A673 (cell line): ENCODE data around the gene TMEM229A. TPM values are rescaled to one million over a fixed set of nuclear protein-coding genes. Genes with fewer than 3 reads are reported as not detected.
A peak's percentile ranks its signal among the peaks of the same experiment; 100 is the strongest.

ENCODE experiments used
- BruUV-seq: library from RNA; stranded (reverse); fragments of 400-500 nt; replicated peaks from 2 replicates; lab custom pipeline; 2021; lab: Mats Ljungman, UMichigan
- CTCF ChIA-PET: fragments of 300-600 bp; sonication (Branson Sonifier 250); formaldehyde crosslinking; loops from one replicate; lab custom pipeline; 2022; ENCODE audit warnings: antibody characterized with exemption; lab: Charles Lee
- POLR2A ChIA-PET: fragments of 300-600 bp; sonication (Branson Sonifier 250); formaldehyde crosslinking; loops from one replicate; lab custom pipeline; 2022; ENCODE audit warnings: antibody characterized with exemption; ENCODE audit not compliant: low non-redundant PET; lab: Charles Lee
- DNase-seq: peaks from one replicate; pipeline ENCODE4 v3.0.0-alpha.2; 2015; ENCODE audit warnings: low spot score
- H3K27ac ChIP-seq: fragments of 200-600 bp; sonication (generic); 2 replicates; pipeline ENCODE4 v1.5.1; 2016; ENCODE audit warnings: mixed run types, low read depth, mild to moderate bottlenecking, mixed read lengths, antibody characterized with exemption, low read length; ENCODE audit not compliant: poor library complexity, severe bottlenecking
- H3K27me3 ChIP-seq: fragments of 200-600 bp; sonication (generic); replicated peaks from 2 replicates; pipeline ENCODE4 v1.6.1; 2017; ENCODE audit warnings: mixed run types, low read depth, mild to moderate bottlenecking, mixed read lengths, antibody characterized with exemption, low read length; ENCODE audit not compliant: insufficient read depth, poor library complexity
- H3K36me3 ChIP-seq: fragments of 200-600 bp; sonication (generic); 2 replicates; pipeline ENCODE4 v1.6.1; 2016; ENCODE audit warnings: mixed run types, mild to moderate bottlenecking, mixed read lengths, antibody characterized with exemption, low read length; ENCODE audit not compliant: insufficient read depth, poor library complexity, severe bottlenecking
- H3K4me1 ChIP-seq: fragments of 200-600 bp; sonication (generic); 2 replicates; pipeline ENCODE4 v1.6.1; 2017; ENCODE audit warnings: mixed run types, mild to moderate bottlenecking, mixed read lengths, antibody characterized with exemption, low read length; ENCODE audit not compliant: insufficient read depth, poor library complexity, severe bottlenecking
- H3K4me3 ChIP-seq: fragments of 200-600 bp; sonication (generic); 2 replicates; pipeline ENCODE4 v1.5.1; 2016; ENCODE audit warnings: low read depth, mixed run types, mild to moderate bottlenecking, mixed read lengths, low read length; ENCODE audit not compliant: poor library complexity, severe bottlenecking
- H3K9me3 ChIP-seq: fragments of 200-600 bp; sonication (generic); 2 replicates; pipeline ENCODE4 v1.6.1; 2016; ENCODE audit warnings: mixed run types, low read depth, mild to moderate bottlenecking, mixed read lengths, antibody characterized with exemption, low read length; ENCODE audit not compliant: poor library complexity, severe bottlenecking
- EZH2 ChIP-seq: fragments of 200-600 bp; sonication (generic); IDR thresholded peaks from 2 replicates; pipeline ENCODE4 v1.6.1; 2017; ENCODE audit warnings: borderline replicate concordance, low read depth, mild to moderate bottlenecking, mixed read lengths, antibody characterized with exemption, low read length; ENCODE audit not compliant: poor library complexity, severe bottlenecking
- intact Hi-C: fragments of 100-400 bp; cut with micrococcal nuclease; formaldehyde crosslinking; loops from one replicate; pipeline ENCODE4 v1.10.0; 2022; ENCODE audit not compliant: unreplicated experiment
- total RNA-seq: library from RNA; stranded (reverse); gene quantifications from 2 replicates; pipeline ENCODE4 v1.2.3, GENCODE V29; 2021
- TF ChIP-seq, protein P1 (sequence below): fragments of 300-800, 200-600 bp; sonication (generic); conservative IDR thresholded peaks from 2 replicates; pipeline ENCODE4 v1.5.1; 2017; ENCODE audit warnings: low read depth, mild to moderate bottlenecking, antibody characterized with exemption, low read length, moderate library complexity, mixed read lengths

The TMEM229A gene
- total RNA-seq, 1 experiment from 2014 or later = 24.6 TPM

DNA sequence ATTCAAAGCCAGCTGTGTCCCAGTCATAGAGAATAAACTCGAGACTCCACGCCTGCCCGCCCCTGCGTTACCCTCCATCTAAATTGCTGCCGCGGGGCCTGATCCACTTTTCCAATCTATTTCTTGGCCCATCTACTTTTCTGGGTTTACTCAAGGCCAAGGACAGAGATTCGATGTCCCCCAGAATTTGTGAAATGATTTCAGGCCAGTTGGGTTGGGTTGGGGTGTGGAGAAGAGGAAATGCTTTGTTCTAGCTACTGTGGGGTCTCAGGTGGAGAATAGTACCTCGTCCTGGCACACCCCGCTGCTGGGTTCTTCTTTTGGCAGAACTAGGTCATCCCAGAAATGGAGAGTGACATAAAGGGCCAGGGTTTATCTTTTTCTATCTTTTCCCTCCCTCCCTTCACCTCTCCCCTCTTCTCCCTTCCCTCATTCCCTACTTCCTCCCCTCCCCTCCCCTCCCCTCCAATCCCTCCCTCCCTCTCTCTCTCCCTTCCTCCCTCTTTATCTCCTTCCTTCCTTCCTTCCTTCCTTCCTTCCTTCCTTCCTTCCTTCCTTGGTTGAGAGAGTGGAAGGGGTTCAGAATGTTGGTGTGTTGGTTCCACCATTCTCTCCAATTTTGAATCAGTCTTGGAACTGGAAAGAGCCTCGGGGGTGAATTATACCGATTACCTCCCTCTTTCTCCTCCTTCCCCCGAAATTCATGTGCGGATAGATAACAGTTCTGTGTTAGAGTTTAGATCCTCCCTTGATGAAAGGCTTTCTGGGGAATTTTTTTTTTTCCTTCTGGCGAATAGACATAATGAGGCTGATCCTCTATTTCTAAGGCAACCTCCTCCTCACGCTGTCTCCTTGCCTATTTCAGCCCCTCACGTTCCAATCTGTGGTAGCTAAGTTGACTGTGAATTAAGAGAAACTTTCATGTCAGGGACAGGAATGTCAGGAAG is 1.2 kb upstream of the TMEM229A start:
- POLR2A ChIA-PET = no interaction called here
- intact Hi-C loops = loop anchor here (2.0 to 5.0 kb wide), 4 partner anchors 51 to 1732 kb away; partner anchors contain the start of gene FEZF1
- H3K27me3 ChIP-seq = no peaks in the 10 kb centered on the region
- no peaks in the 10 kb centered on the region for H3K9me3 ChIP-seq
- peaks cover 52% of the 10 kb centered on the region for H3K4me1 ChIP-seq
- peak overlapping the region; percentile 98 for H3K27ac ChIP-seq
- BruUV-seq = no TSS peak
- peak overlapping the region; percentile 77 for H3K4me3 ChIP-seq
- H3K36me3 ChIP-seq = no peaks in the 10 kb centered on the region
- DNase-seq = peak; percentile 96
- no peak for TF ChIP-seq EZH2
- TF ChIP-seq, protein P1, sequence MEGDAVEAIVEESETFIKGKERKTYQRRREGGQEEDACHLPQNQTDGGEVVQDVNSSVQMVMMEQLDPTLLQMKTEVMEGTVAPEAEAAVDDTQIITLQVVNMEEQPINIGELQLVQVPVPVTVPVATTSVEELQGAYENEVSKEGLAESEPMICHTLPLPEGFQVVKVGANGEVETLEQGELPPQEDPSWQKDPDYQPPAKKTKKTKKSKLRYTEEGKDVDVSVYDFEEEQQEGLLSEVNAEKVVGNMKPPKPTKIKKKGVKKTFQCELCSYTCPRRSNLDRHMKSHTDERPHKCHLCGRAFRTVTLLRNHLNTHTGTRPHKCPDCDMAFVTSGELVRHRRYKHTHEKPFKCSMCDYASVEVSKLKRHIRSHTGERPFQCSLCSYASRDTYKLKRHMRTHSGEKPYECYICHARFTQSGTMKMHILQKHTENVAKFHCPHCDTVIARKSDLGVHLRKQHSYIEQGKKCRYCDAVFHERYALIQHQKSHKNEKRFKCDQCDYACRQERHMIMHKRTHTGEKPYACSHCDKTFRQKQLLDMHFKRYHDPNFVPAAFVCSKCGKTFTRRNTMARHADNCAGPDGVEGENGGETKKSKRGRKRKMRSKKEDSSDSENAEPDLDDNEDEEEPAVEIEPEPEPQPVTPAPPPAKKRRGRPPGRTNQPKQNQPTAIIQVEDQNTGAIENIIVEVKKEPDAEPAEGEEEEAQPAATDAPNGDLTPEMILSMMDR = no peak
- CTCF ChIA-PET = no interaction called here

DNA sequence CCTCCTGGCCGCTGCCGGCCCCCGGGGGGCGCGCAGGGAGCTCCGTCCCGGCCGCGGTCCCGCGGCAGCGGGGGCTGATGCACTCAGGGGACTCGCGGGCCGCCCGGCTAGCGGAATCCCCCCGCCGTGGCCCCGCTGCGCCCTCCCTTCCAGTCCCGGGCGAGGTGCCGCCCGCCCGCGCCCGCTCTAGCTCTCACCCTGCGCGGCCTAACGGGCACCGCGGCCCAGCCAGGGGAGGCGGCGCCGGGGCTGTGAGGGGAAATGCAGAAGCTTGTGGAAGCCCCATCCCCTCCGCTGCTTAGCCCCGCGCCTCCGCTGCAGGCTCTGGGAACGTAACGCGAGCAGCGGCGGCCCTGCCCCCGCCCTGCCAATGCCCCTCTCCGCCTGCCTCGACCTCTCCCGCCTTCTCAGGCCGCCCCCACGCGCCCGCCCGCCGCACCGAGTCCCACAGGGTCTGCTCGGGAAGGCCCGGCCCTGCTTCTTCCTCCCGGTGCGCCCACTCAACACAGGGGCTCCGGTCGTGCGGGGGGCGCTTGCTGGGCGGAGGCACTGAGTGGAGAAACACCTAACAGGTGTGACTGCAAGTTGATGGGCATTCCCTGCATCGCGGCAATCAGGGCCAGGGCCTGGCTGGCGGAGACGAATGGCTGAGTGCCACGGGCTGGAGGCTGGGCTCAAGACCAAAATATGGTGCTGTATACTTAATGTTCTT is 384 bp upstream of the TMEM229A start:
- Histone ChIP-seq H3K27ac (peak overlapping the region; percentile 98), H3K4me1 (peaks cover 54% of the 10 kb centered on the region), H3K36me3 (no peaks in the 10 kb centered on the region), H3K9me3 (no peaks in the 10 kb centered on the region), H3K4me3 (peak overlapping the region; percentile 77), H3K27me3 (no peaks in the 10 kb centered on the region)
- TF ChIP-seq EZH2 = no peak
- TF ChIP-seq, protein P1 = no peak
- intact Hi-C loops = loop anchor here (5.0 kb wide), 3 partner anchors 119 to 1731 kb away; partner anchors contain the start of gene FEZF1
- peak; percentile 83 for DNase-seq
- ChIA-PET CTCF (no interaction called here), POLR2A (no interaction called here)
- no TSS peak for BruUV-seq

DNA sequence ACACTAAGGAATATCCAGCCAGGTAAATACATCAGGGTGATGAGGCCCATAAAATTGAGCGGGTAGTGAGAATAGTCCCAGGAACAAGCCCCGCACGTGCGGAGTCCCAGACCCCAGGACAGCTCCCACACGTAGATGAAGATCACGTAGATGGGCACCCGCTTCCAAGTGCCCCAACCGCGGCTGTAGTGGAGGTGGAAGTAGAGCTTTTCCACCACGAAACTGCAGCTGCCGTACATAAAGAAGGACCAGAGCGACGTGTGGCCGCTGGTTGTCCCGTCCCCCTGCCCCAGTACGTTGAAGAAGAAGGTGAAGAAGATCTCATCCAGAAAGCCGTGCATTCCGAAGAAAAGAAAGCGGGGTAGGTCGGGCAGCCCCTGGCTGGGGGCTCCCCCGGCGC is 948 bp downstream of the TMEM229A start:
- DNase-seq = peak; percentile 55
- POLR2A ChIA-PET = no interaction called here

More for the DNA sequence above, 948 bp downstream of the TMEM229A start:
- CTCF ChIA-PET = no interaction called here
- intact Hi-C loops = loop anchor here (5.0 kb wide), 3 partner anchors 120 to 1730 kb away; partner anchors contain the start of gene FEZF1
- H3K36me3 ChIP-seq = no peaks in the 10 kb centered on the region
- TF ChIP-seq, protein P1 = no peak; the same call in 1 of the 2 replicates
- no peak for TF ChIP-seq EZH2
- H3K4me1 ChIP-seq = peaks cover 52% of the 10 kb centered on the region
- no peaks in the 10 kb centered on the region for H3K9me3 ChIP-seq
- H3K27ac ChIP-seq = peak overlapping the region; percentile 98
- no peaks in the 10 kb centered on the region for H3K27me3 ChIP-seq
- peak overlapping the region; percentile 77 for H3K4me3 ChIP-seq
- BruUV-seq = no TSS peak
